ENCODE data around the gene WDR5.

Gene WDR5

GRCh38 chr9:134152488-134152887 is 16.6 kb downstream of the WDR5 start:
- H3K79me2 ChIP-seq (ENCODE audit: low read length): no peaks in the 10 kb centered on the region; the same call in 1 of the 2 replicates
- H3K36me3 ChIP-seq (replicated peaks; ENCODE audit: insufficient read depth, low read length): 0 out of 2 replicates have a peak, but pooled peaks cover 12% of the 10 kb centered on the region
- H3K4me1 ChIP-seq (ENCODE audit: low read length): no peaks in the 10 kb centered on the region
- no peaks in the 10 kb centered on the region for H3F3A ChIP-seq (ENCODE audit: insufficient read depth, low read length)
- 0 out of 2 replicates have a peak, but pooled peaks cover 4% of the 10 kb centered on the region for H4K20me1 ChIP-seq (ENCODE audit: insufficient read depth, low read length)
- H3K9me2 ChIP-seq (replicated peaks; ENCODE audit: insufficient read depth, low read length): no peaks in the 10 kb centered on the region
- H2AFZ ChIP-seq (ENCODE audit: low read length): no peak overlapping the region
- H3K9ac ChIP-seq (ENCODE audit: low read length): no peak overlapping the region
- H3K27ac ChIP-seq (ENCODE audit: low read length): no peak overlapping the region
- H3K4me2 ChIP-seq (ENCODE audit: low read depth, low read length): no peak overlapping the region
- H3K27me3 ChIP-seq (replicated peaks; ENCODE audit: insufficient read depth, low read length): no peaks in the 10 kb centered on the region
- DNase-seq: no peak
- H3K9me3 ChIP-seq (replicated peaks; ENCODE audit: insufficient read depth, low read length): no peaks in the 10 kb centered on the region
- H3K4me3 ChIP-seq (ENCODE audit: low read length): no peak overlapping the region
- TF ChIP-seq EZH2 (optimal IDR thresholded peaks at IDR 0.05; ENCODE audit: low read depth, low read length): no peak
- TF ChIP-seq CTCF (IDR thresholded peaks at IDR 0.05; ENCODE audit: low read length): no peak
- no peak for TF ChIP-seq EZH2phosphoT487 (IDR thresholded peaks at IDR 0.05; ENCODE audit: low read length)

GRCh38 chr9:134153450-134153849 is 17.6 kb downstream of the WDR5 start:
- H3K79me2 ChIP-seq (ENCODE audit: low read length): no peaks in the 10 kb centered on the region; the same call in 1 of the 2 replicates
- no peak overlapping the region for H2AFZ ChIP-seq (ENCODE audit: low read length)
- H3K4me3 ChIP-seq (ENCODE audit: low read length): no peak overlapping the region
- TF ChIP-seq CTCF (IDR thresholded peaks at IDR 0.05; ENCODE audit: low read length) (no peak), EZH2phosphoT487 (IDR thresholded peaks at IDR 0.05; ENCODE audit: low read length) (no peak), EZH2 (optimal IDR thresholded peaks at IDR 0.05; ENCODE audit: low read depth, low read length) (no peak)
- H3K9me2 ChIP-seq (replicated peaks; ENCODE audit: insufficient read depth, low read length): no peaks in the 10 kb centered on the region
- no peak overlapping the region for H3K4me2 ChIP-seq (ENCODE audit: low read depth, low read length)
- no peaks in the 10 kb centered on the region for H3K9me3 ChIP-seq (replicated peaks; ENCODE audit: insufficient read depth, low read length)
- no peak overlapping the region for H3K27ac ChIP-seq (ENCODE audit: low read length)
- H3F3A ChIP-seq (ENCODE audit: insufficient read depth, low read length): no peaks in the 10 kb centered on the region
- H3K27me3 ChIP-seq (replicated peaks; ENCODE audit: insufficient read depth, low read length): no peaks in the 10 kb centered on the region
- no peak for DNase-seq
- 0 out of 2 replicates have a peak, but pooled peaks cover 4% of the 10 kb centered on the region for H4K20me1 ChIP-seq (ENCODE audit: insufficient read depth, low read length)
- H3K9ac ChIP-seq (ENCODE audit: low read length): no peak overlapping the region
- H3K4me1 ChIP-seq (ENCODE audit: low read length): no peaks in the 10 kb centered on the region
- 0 out of 2 replicates have a peak, but pooled peaks cover 12% of the 10 kb centered on the region for H3K36me3 ChIP-seq (replicated peaks; ENCODE audit: insufficient read depth, low read length)

- H3K36me3 ChIP-seq (replicated peaks; ENCODE audit: insufficient read depth, low read length): 0 out of 2 replicates have a peak, but pooled peaks cover 10% of the 10 kb centered on the region
- no peaks in the 10 kb centered on the region for H3K9me2 ChIP-seq (replicated peaks; ENCODE audit: insufficient read depth, low read length)
- H3K9ac ChIP-seq (ENCODE audit: low read length): no peak overlapping the region
- H3K27me3 ChIP-seq (replicated peaks; ENCODE audit: insufficient read depth, low read length): no peaks in the 10 kb centered on the region
- no peak overlapping the region for H3K4me2 ChIP-seq (ENCODE audit: low read depth, low read length)
- no peak for TF ChIP-seq EZH2 (optimal IDR thresholded peaks at IDR 0.05; ENCODE audit: low read depth, low read length)
- no peak for TF ChIP-seq EZH2phosphoT487 (IDR thresholded peaks at IDR 0.05; ENCODE audit: low read length)
- H3F3A ChIP-seq (ENCODE audit: insufficient read depth, low read length): no peaks in the 10 kb centered on the region
- no peaks in the 10 kb centered on the region for H3K9me3 ChIP-seq (replicated peaks; ENCODE audit: insufficient read depth, low read length)
- no peak overlapping the region for H2AFZ ChIP-seq (ENCODE audit: low read length)
- H3K79me2 ChIP-seq (ENCODE audit: low read length): no peaks in the 10 kb centered on the region; the same call in 1 of the 2 replicates
- DNase-seq: no peak
- no peaks in the 10 kb centered on the region for H3K4me1 ChIP-seq (ENCODE audit: low read length)
- no peak overlapping the region for H3K4me3 ChIP-seq (ENCODE audit: low read length)
- H4K20me1 ChIP-seq (ENCODE audit: insufficient read depth, low read length): 0 out of 2 replicates have a peak, but pooled peaks cover 4% of the 10 kb centered on the region
- H3K27ac ChIP-seq (ENCODE audit: low read length): no peak overlapping the region
Measured at GRCh38 chr9:134154262-134154701, 18.4 kb downstream of the WDR5 start.

GRCh38 chr9:134155812-134156377 is 20.0 kb downstream of the WDR5 start:
- H4K20me1 ChIP-seq (ENCODE audit: insufficient read depth, low read length): no peaks in the 10 kb centered on the region
- H2AFZ ChIP-seq (ENCODE audit: low read length): no peak overlapping the region
- no peaks in the 10 kb centered on the region for H3K27me3 ChIP-seq (replicated peaks; ENCODE audit: insufficient read depth, low read length)
- TF ChIP-seq EZH2phosphoT487 (IDR thresholded peaks at IDR 0.05; ENCODE audit: low read length) (no peak), EZH2 (optimal IDR thresholded peaks at IDR 0.05; ENCODE audit: low read depth, low read length) (no peak), CTCF (IDR thresholded peaks at IDR 0.05; ENCODE audit: low read length) (no peak)
- H3K9ac ChIP-seq (ENCODE audit: low read length): no peak overlapping the region
- no peak overlapping the region for H3K4me3 ChIP-seq (ENCODE audit: low read length)
- H3K27ac ChIP-seq (ENCODE audit: low read length): no peak overlapping the region
- 0 out of 2 replicates have a peak, but pooled peaks cover 4% of the 10 kb centered on the region for H3K36me3 ChIP-seq (replicated peaks; ENCODE audit: insufficient read depth, low read length)
- no peaks in the 10 kb centered on the region; the same call in 1 of the 2 replicates for H3K79me2 ChIP-seq (ENCODE audit: low read length)
- no peaks in the 10 kb centered on the region for H3K9me2 ChIP-seq (replicated peaks; ENCODE audit: insufficient read depth, low read length)
- H3K4me1 ChIP-seq (ENCODE audit: low read length): no peaks in the 10 kb centered on the region
- no peaks in the 10 kb centered on the region for H3K9me3 ChIP-seq (replicated peaks; ENCODE audit: insufficient read depth, low read length)
- DNase-seq: no peak
- H3F3A ChIP-seq (ENCODE audit: insufficient read depth, low read length): no peaks in the 10 kb centered on the region
- no peak overlapping the region for H3K4me2 ChIP-seq (ENCODE audit: low read depth, low read length)
